ENCODE results near the gene NGF. TPM values are rescaled to one million over a fixed set of nuclear protein-coding genes. Genes with fewer than 3 reads are reported as not detected.

NGF gene
- polyA plus RNA-seq, 3 donors: not detected

- Mint-ChIP-seq H3K4me1 (no peaks in the 10 kb centered on the region), H3K27ac (no peak overlapping the region), H3K27me3 (ENCODE audit: low read depth in 3 of 3) (peaks cover 2 to 7% (median 6%) of the 10 kb centered on the region in 3 donors), H3K4me3 (no peak overlapping the region), H3K9me3 (peaks cover 0 to 9% (median 2%) of the 10 kb centered on the region in 7 donors), H3K36me3 (no peaks in the 10 kb centered on the region)
- TF ChIP-seq CTCF (IDR thresholded peaks at IDR 0.05): no peak
- Histone ChIP-seq H3K9me3 (replicated peaks in 1 of 2; ENCODE audit: control insufficient read depth in 1 of 2, insufficient read depth in 1 of 2, low read length in 2 of 2) (no peaks in the 10 kb centered on the region), H3K27me3 (ENCODE audit: control insufficient read depth in 2 of 2, insufficient read depth in 2 of 2, low read length in 2 of 2) (peaks cover 0 to 3% of the 10 kb centered on the region in 2 donors), H3K4me1 (ENCODE audit: control insufficient read depth in 1 of 2, insufficient read depth in 2 of 2, low read length in 2 of 2) (no peaks in the 10 kb centered on the region), H3K27ac (ENCODE audit: low read depth in 1 of 2, low read length in 2 of 2) (no peak overlapping the region), H3K79me2 (ENCODE audit: insufficient read depth, low read length) (no peaks in the 10 kb centered on the region), H3K36me3 (replicated peaks in 1 of 2; ENCODE audit: control insufficient read depth in 1 of 2, insufficient read depth in 2 of 2, low read length in 2 of 2) (no peaks in the 10 kb centered on the region), H4K20me1 (ENCODE audit: insufficient read depth, low read length) (no peaks in the 10 kb centered on the region), H3K4me2 (replicated peaks; ENCODE audit: extremely low read depth, low read length, poor library complexity, severe bottlenecking) (no peak overlapping the region), H3K4me3 (replicated peaks in 1 of 3; ENCODE audit: low read depth in 2 of 3, low read length in 3 of 3) (no peak overlapping the region), H3K9ac (ENCODE audit: insufficient read depth, low read length, poor library complexity, severe bottlenecking) (no peak overlapping the region), H2AFZ (ENCODE audit: insufficient read depth, low read depth, low read length, poor library complexity, severe bottlenecking) (no peak overlapping the region)
- no peak for DNase-seq
- intact Hi-C loops (cut with micrococcal nuclease): no loop called here
- no CpG with 5 or more reads among the region's 2 CpGs for WGBS (ENCODE audit: insufficient coverage)
Measured at GRCh38 chr1:115323366-115324004, 14.6 kb downstream of the NGF start.

GRCh38 chr1:115322631-115323030 is 15.4 kb downstream of the NGF start:
- Histone ChIP-seq H3K27me3 (ENCODE audit: control insufficient read depth in 2 of 2, insufficient read depth in 2 of 2, low read length in 2 of 2) (peaks cover 0 to 3% of the 10 kb centered on the region in 2 donors), H3K4me2 (replicated peaks; ENCODE audit: extremely low read depth, low read length, poor library complexity, severe bottlenecking) (no peak overlapping the region), H4K20me1 (ENCODE audit: insufficient read depth, low read length) (no peaks in the 10 kb centered on the region), H3K4me1 (ENCODE audit: control insufficient read depth in 1 of 2, insufficient read depth in 2 of 2, low read length in 2 of 2) (no peaks in the 10 kb centered on the region), H3K27ac (ENCODE audit: low read depth in 1 of 2, low read length in 2 of 2) (no peak overlapping the region), H2AFZ (ENCODE audit: insufficient read depth, low read depth, low read length, poor library complexity, severe bottlenecking) (no peak overlapping the region), H3K9ac (ENCODE audit: insufficient read depth, low read length, poor library complexity, severe bottlenecking) (no peak overlapping the region), H3K4me3 (replicated peaks in 1 of 3; ENCODE audit: low read depth in 2 of 3, low read length in 3 of 3) (no peak overlapping the region), H3K9me3 (replicated peaks in 1 of 2; ENCODE audit: control insufficient read depth in 1 of 2, insufficient read depth in 1 of 2, low read length in 2 of 2) (no peaks in the 10 kb centered on the region), H3K36me3 (replicated peaks in 1 of 2; ENCODE audit: control insufficient read depth in 1 of 2, insufficient read depth in 2 of 2, low read length in 2 of 2) (no peaks in the 10 kb centered on the region), H3K79me2 (ENCODE audit: insufficient read depth, low read length) (no peaks in the 10 kb centered on the region)
- no peak for TF ChIP-seq CTCF (IDR thresholded peaks at IDR 0.05)
- Mint-ChIP-seq H3K4me3 (no peak overlapping the region), H3K9me3 (peaks cover 0 to 9% (median 3%) of the 10 kb centered on the region in 7 donors), H3K27me3 (ENCODE audit: low read depth in 3 of 3) (peaks cover 2 to 6% (median 6%) of the 10 kb centered on the region in 3 donors), H3K27ac (no peak overlapping the region), H3K36me3 (no peaks in the 10 kb centered on the region), H3K4me1 (no peaks in the 10 kb centered on the region)
- DNase-seq: no peak
- intact Hi-C loops (cut with micrococcal nuclease): no loop called here
- WGBS (ENCODE audit: insufficient coverage): 88% methylated on average over 2 of the region's 3 CpGs

Data from CD14-positive monocyte (primary cell).